Keratinocyte (primary cell): ENCODE results near the gene THBD. TPM values are rescaled to one million over a fixed set of nuclear protein-coding genes. Genes with fewer than 3 reads are reported as not detected.

Experiments
- DNase-seq: peaks from one replicate; pipeline ENCODE4 v3.0.0-alpha.2; 2011; ENCODE audit warnings: low read depth, missing footprints, low spot score
- FAIRE-seq: peaks from 2 replicates; lab custom pipeline; 2011; peaks lifted over from hg19 to GRCh38; lab: Jason Lieb, UNC
- H2AFZ ChIP-seq: 2 replicates; pipeline ENCODE4 v1.6.0; 2012; ENCODE audit warnings: low read length, control low read depth, inconsistent platforms; ENCODE audit not compliant: control insufficient read depth
- H3K27ac ChIP-seq: 2 replicates; pipeline ENCODE4 v1.5.1; 2011; ENCODE audit warnings: low read length; ENCODE audit not compliant: control insufficient read depth, insufficient read depth
- H3K27me3 ChIP-seq: 3 replicates; pipeline ENCODE4 v1.6.0; 2011; ENCODE audit warnings: low read length; ENCODE audit not compliant: control insufficient read depth, insufficient read depth; ENCODE audit errors: extremely low read depth
- H3K36me3 ChIP-seq, 2 experiments: 2 replicates in 1 of 2; 3 replicates in 1 of 2; pipeline ENCODE4 v1.5.1; 2011; ENCODE audit warnings: low read length in 2 of 2, mild to moderate bottlenecking in 1 of 2; ENCODE audit not compliant: control insufficient read depth in 2 of 2, insufficient read depth in 2 of 2; ENCODE audit errors: extremely low read depth in 1 of 2
- H3K4me1 ChIP-seq: 3 replicates; pipeline ENCODE4 v1.5.1; 2011; ENCODE audit warnings: low read length; ENCODE audit not compliant: control insufficient read depth, insufficient read depth; ENCODE audit errors: extremely low read depth
- H3K4me2 ChIP-seq: 3 replicates; pipeline ENCODE4 v1.6.0; 2011; ENCODE audit warnings: low read depth, low read length; ENCODE audit not compliant: control insufficient read depth, insufficient read depth; ENCODE audit errors: extremely low read depth
- H3K4me3 ChIP-seq, 3 experiments: fragments of 200-600 bp in 1 of 3; sonication (generic) in 1 of 3; 2 replicates in 2 of 3; 3 replicates in 1 of 3; pipeline ENCODE4 v1.5.1; 2011 to 2016; ENCODE audit warnings: low read length in 3 of 3, mild to moderate bottlenecking in 3 of 3, control low read depth in 2 of 3, inconsistent platforms in 1 of 3, low read depth in 1 of 3, mixed read lengths in 1 of 3, mixed run types in 1 of 3, moderate library complexity in 1 of 3; ENCODE audit not compliant: control insufficient read depth in 2 of 3, insufficient read depth in 2 of 3; ENCODE audit errors: extremely low read depth in 1 of 3
- H3K79me2 ChIP-seq: 2 replicates; pipeline ENCODE4 v1.6.0; 2012; ENCODE audit warnings: low read length; ENCODE audit not compliant: control insufficient read depth, insufficient read depth
- H3K9ac ChIP-seq: 3 replicates; pipeline ENCODE4 v1.6.0; 2011; ENCODE audit warnings: low read length; ENCODE audit not compliant: control insufficient read depth, insufficient read depth; ENCODE audit errors: extremely low read depth
- H3K9me1 ChIP-seq: 3 replicates; pipeline ENCODE4 v1.6.0; 2011; ENCODE audit warnings: low read length; ENCODE audit not compliant: control insufficient read depth, insufficient read depth; ENCODE audit errors: extremely low read depth
- H3K9me3 ChIP-seq: 2 replicates; pipeline ENCODE4 v1.5.1; 2012; ENCODE audit warnings: low read depth, low read length; ENCODE audit not compliant: control insufficient read depth
- H4K20me1 ChIP-seq: 3 replicates; pipeline ENCODE4 v1.6.0; 2011; ENCODE audit warnings: low read length; ENCODE audit not compliant: control insufficient read depth, insufficient read depth; ENCODE audit errors: extremely low read depth
- CTCF ChIP-seq, 3 experiments: IDR thresholded peaks in 1 of 3; conservative IDR thresholded peaks in 1 of 3; optimal IDR thresholded peaks in 1 of 3; 2 replicates in 2 of 3; 3 replicates in 1 of 3; pipeline versions ENCODE3 to v1.5.1; 2011; ENCODE audit warnings: low read length in 3 of 3, mild to moderate bottlenecking in 3 of 3, moderate library complexity in 2 of 3, control low read depth in 1 of 3, inconsistent platforms in 1 of 3; ENCODE audit not compliant: insufficient read depth in 2 of 3; ENCODE audit errors: extremely low read depth in 1 of 3
- EZH2 ChIP-seq: IDR thresholded peaks from one replicate; pipeline ENCODE4 v1.6.1; 2012; ENCODE audit warnings: inconsistent platforms, mild to moderate bottlenecking, low read length, moderate library complexity
- dilution Hi-C: fragments of 300-500 bp; cut with MboI; formaldehyde crosslinking; loops from one replicate; pipeline ENCODE4 v1.7.0; 2020; ENCODE audit warnings: low sequenced_read_pairs; ENCODE audit not compliant: extremely low pct_ligation_motif_present
- polyA plus RNA-seq, 5 experiments: library from polyadenylated mRNA; depleted of rRNA in 3 of 5; stranded (reverse) in 3 of 5; stranded (forward) in 1 of 5; unstranded in 1 of 5; fragments of >200 nt; gene quantifications; 1 replicate in 1 of 5; 2 replicates in 3 of 5; 3 replicates in 1 of 5; pipeline versions ENCODE4 v1.2.1 to v1.2.3, GENCODE V29; 2011 to 2012; ENCODE audit warnings: missing spikeins in 2 of 5, low read depth in 1 of 5, low replicate concordance in 1 of 5

Gene THBD
- polyA plus RNA-seq, 1 donor (not counting 4 experiments of a cell fraction or from before 2014, with no cell fraction given) = 4.7 TPM

GRCh38 chr20:23009636-23010035 lies 39.8 kb downstream of the THBD start:
- H4K20me1 ChIP-seq = no peaks in the 10 kb centered on the region
- H2AFZ ChIP-seq = peak overlapping the region; percentile 55
- DNase-seq (no peak), FAIRE-seq (peak; percentile 20)
- no peaks in the 10 kb centered on the region for H3K9me3 ChIP-seq
- H3K9me1 ChIP-seq = no peaks in the 10 kb centered on the region
- H3K36me3 ChIP-seq = no peaks in the 10 kb centered on the region
- TF ChIP-seq EZH2 (no peak), CTCF (optimal IDR thresholded peaks at IDR 0.05 in 1 of 3, IDR thresholded peaks at IDR 0.05 in 1 of 3, conservative IDR thresholded peaks at IDR 0.05 in 1 of 3; ENCODE audit: extremely low read depth in 1 of 3, insufficient read depth in 2 of 3, low read length in 3 of 3) (no peak)
- H3K9ac ChIP-seq = no peak overlapping the region
- H3K4me3 ChIP-seq = no peak overlapping the region
- H3K79me2 ChIP-seq = no peaks in the 10 kb centered on the region
- dilution Hi-C loops = no loop called here
- no peak overlapping the region for H3K27ac ChIP-seq
- H3K4me1 ChIP-seq = peaks cover 4% of the 10 kb centered on the region
- H3K27me3 ChIP-seq = no peaks in the 10 kb centered on the region
- peak overlapping the region; percentile 19 for H3K4me2 ChIP-seq

DNA sequence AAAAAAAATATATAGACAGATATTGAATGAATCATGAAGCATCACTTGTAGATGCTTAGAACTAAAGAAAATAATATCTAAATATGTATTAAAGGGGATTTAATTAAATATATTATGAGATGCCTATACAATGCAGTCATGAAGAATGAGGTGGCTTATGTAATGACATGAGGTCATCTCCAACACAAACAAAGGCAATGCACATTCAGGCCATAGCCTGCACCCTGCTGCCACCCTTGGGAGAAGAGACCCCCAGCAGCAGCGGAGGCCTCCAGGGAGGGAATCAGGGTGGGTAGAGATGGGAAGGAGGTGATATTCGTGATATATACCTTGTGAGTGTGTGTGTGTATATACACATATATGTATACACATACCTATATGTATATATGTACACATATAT lies 40.8 kb downstream of the THBD start:
- dilution Hi-C loops = no loop called here
- H3K4me2 ChIP-seq = no peak overlapping the region

More for the DNA sequence above, 40.8 kb downstream of the THBD start:
- no peaks in the 10 kb centered on the region for H3K9me3 ChIP-seq
- no peaks in the 10 kb centered on the region for H3K79me2 ChIP-seq
- H3K27me3 ChIP-seq = no peaks in the 10 kb centered on the region
- FAIRE-seq (no peak), DNase-seq (no peak)
- H3K4me1 ChIP-seq = peaks cover 4% of the 10 kb centered on the region
- H2AFZ ChIP-seq = no peak overlapping the region
- H4K20me1 ChIP-seq = no peaks in the 10 kb centered on the region
- peak in 1 of 3 experiments; percentile 1 for TF ChIP-seq CTCF (optimal IDR thresholded peaks at IDR 0.05 in 1 of 3, IDR thresholded peaks at IDR 0.05 in 1 of 3, conservative IDR thresholded peaks at IDR 0.05 in 1 of 3; ENCODE audit: extremely low read depth in 1 of 3, insufficient read depth in 2 of 3, low read length in 3 of 3)
- no peak for TF ChIP-seq EZH2
- H3K9ac ChIP-seq = no peak overlapping the region
- H3K27ac ChIP-seq = no peak overlapping the region
- no peak overlapping the region for H3K4me3 ChIP-seq
- H3K36me3 ChIP-seq = no peaks in the 10 kb centered on the region
- no peaks in the 10 kb centered on the region for H3K9me1 ChIP-seq
